GM21576 (cell line): ENCODE results near the gene SPARC.

Experiments used
- ATAC-seq: cut with Tn5 transposase; IDR thresholded peaks from one replicate; pipeline ENCODE4 v1.9.1; 2021; ENCODE audit warnings: mild to moderate bottlenecking, moderate library complexity; ENCODE audit not compliant: unreplicated experiment

SPARC gene

DNA sequence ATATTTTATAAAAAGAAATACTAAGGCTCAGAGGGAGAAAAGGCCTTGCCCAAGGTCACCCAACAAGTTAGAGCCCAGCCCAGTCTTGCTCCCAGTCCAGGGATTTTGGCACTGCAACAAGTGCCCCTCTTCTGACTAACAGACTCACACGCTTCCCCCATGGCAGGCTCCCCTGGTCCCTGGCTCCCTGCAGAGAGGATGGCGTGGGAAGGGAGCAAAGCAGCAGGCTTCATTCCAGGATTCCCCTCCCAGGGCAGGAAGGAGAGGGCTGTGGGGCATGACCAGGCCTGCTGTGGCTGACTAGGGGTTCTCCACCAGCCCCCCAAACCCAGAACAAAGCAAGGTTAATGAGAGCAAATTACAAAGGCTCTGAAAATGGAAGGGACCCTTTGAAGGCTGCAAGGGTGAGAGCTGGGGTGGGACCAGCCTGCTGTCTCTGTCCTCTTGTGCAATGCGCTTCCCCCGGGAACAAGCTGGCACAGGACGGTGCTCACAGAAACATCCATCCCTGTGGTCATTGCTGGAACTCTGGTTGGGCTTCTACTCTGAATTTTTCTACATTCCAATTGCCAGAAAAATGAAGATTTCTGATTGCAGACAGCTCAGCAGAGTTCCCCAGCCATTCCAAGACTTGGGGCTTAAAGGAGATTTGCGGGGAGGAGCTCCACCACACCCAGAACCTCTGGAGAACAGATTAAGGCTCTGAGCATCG is 58.4 kb downstream of the SPARC start:
- no peak for ATAC-seq

- no peak for ATAC-seq
Measured at GRCh38 chr5:151627650-151628049, 59.1 kb downstream of the SPARC start.

- no peak for ATAC-seq
Measured at GRCh38 chr5:151625285-151625684, 61.4 kb downstream of the SPARC start.

DNA sequence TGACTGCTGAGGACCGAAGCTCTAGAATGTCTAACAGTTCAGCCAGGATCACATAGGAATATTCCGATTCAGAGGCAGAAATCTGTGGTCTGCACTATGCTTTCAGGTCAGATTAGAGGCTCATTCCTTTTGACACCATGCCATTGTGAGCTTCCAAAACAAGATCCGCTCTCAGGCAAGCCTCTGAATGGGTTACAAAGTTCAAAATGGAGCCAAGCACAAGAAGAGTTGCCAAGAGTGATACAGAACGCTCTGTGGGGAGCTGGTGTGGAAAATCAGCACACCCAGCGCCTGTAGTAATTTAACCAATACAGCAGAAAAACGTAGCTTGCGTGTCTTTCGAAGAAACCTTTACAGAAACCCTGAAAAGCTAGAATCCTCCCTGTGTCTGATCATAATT is 62.2 kb downstream of the SPARC start:
- no peak for ATAC-seq

DNA sequence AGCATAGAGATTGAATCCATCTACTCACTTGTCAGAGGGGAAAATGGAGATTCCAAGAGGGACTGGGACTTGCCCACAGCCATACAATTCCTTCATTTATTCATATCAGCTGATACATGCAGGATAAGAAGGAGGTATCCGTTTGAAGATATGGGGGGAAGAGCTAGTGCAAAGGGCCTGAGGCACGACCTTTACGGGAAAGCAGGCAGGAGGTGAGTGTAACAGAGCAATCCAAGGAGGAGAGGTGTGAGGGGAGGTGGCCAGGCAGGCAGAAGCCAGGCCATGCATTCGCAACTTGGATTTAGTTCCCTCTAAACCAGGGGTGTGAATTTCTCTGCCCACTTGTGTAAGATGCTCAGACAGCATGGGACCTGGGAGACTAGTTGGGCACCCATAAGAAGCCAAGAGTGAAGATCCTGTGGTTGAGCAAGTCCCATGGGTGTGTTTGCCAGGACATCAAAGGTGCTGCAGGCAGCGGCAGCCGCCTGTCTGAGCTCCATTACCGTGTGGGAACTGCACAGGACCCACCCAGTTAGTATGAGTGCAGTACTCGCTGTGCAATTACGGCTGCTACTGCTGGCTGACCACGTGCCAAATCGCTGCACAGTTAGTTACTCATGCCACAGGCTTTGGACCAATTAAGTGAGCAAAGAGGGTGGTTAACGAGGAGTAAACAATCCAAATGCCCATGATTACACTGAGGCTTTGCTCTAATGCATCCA is 64.2 kb downstream of the SPARC start:
- no peak for ATAC-seq

- no peak for ATAC-seq
Measured at GRCh38 chr5:151620461-151620840, 66.3 kb downstream of the SPARC start.

GRCh38 chr5:151619812-151620460 is 66.8 kb downstream of the SPARC start:
- no peak for ATAC-seq

- ATAC-seq = no peak
Measured at GRCh38 chr5:151618907-151619306, 67.8 kb downstream of the SPARC start.

- no peak for ATAC-seq
Measured at GRCh38 chr5:151617841-151618710, 68.6 kb downstream of the SPARC start.

DNA sequence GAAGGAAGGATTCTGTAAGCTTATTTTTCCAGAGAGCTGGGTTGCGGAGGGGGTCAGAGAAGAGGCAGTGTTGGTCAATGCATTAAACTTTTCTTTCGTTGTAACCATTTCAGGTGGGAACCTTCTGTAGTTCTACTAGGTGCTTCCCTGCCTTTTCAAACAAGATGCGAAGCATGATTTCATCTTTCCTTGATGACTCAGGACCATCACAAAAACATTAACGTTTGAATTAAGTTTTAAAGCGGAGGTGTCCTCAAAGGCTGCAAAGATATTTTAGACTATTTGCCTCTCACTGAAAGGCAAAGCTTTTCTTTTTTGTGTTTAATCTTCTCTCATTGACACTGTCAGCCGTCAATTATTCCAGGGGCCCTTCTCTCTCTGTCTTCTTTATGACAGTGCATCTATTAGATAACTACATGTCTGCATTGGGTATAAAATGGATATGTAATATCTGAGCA is 69.3 kb downstream of the SPARC start:
- no peak for ATAC-seq

DNA sequence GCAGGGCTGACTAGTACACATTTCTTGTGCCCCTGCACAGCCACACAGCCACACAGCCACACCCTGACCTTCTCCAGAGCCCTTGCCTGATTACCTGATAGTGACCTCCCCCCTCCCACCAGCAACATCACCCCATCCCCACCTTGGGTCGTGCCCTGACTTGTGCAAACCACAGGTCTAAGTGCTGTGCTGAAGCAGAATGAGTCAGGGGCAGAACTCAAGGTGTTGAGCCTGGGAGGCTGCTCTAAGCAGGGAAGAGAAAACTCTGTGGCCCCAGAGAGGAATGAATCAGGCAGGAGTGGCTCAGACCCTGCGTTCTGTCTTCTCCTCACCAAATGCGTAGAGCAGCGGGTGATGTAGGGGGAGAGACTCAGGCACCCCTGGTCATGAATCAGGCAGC is 71.3 kb downstream of the SPARC start:
- no peak for ATAC-seq

GRCh38 chr5:151614565-151614964 is 72.2 kb downstream of the SPARC start:
- ATAC-seq = no peak

- ATAC-seq = peak; percentile 82
Measured at GRCh38 chr5:151612689-151613427, 73.9 kb downstream of the SPARC start.

DNA sequence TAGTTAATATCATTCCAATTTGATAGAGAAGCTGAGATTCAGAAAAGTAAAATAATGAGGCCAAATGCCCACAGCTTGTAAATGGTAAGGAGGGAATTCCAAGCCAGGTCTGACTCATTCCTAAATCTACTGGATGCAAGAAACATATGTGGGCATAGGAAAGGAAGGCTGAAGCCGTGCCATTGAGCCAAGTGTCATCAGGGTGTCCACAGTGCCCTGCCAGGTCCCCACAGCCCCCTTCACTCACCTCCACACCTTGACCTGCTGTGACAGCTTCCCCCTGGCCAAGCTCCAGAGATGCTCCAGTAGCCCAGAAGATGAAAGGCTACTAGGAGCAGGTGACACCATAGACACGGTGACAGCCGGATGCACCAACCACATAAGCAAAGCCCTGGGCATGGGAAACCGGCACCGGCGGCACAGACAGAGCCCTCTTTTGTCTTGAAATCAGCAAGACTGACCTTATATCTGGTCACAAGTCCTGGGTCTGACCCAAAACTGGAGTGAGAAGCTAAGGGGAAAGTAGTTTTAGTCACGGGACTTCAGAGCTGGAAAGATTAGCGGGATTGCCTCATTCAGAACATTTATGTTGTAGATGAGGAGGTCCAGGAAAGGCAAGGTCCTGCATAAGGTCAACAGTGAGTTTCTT is 75.5 kb downstream of the SPARC start:
- no peak for ATAC-seq
